H1 (cell line): ENCODE results near the gene DYNLL2. TPM values are rescaled to one million over a fixed set of nuclear protein-coding genes. Genes with fewer than 3 reads are reported as not detected.
"Not testable (repeated sequence)": the region's sequence is repeated elsewhere in the genome, so short reads cannot be mapped to it uniquely, and the experiment has no call there.

Source experiments
- CTCF ChIA-PET: fragments of 300-600 bp; sonication (Branson Sonifier 250); formaldehyde crosslinking; loops from one replicate; lab custom pipeline; 2021; ENCODE audit not compliant: partially characterized antibody; lab: Charles Lee
- POLR2A ChIA-PET: fragments of 300-600 bp; sonication (Branson Sonifier 250); formaldehyde crosslinking; loops from one replicate; lab custom pipeline; 2021; ENCODE audit warnings: inconsistent platforms; ENCODE audit not compliant: partially characterized antibody; lab: Charles Lee
- DNase-seq, 2 experiments: peaks; one replicate each; pipeline versions ENCODE4 v3.0.0 to v3.0.0-alpha.2; 2010 to 2022; ENCODE audit warnings: low spot score in 2 of 2, low read depth in 1 of 2, mixed read lengths in 1 of 2
- FAIRE-seq: peaks from 2 replicates; lab custom pipeline; 2011; peaks lifted over from hg19 to GRCh38; lab: Jason Lieb, UNC
- H2AFZ ChIP-seq: 2 replicates; pipeline ENCODE4 v1.8.1; 2012; ENCODE audit warnings: low read length, inconsistent platforms
- H2AK5ac ChIP-seq: 2 replicates; pipeline ENCODE4 v1.6.1; 2013; ENCODE audit warnings: low read depth, low read length
- H2BK120ac ChIP-seq: replicated peaks from 2 replicates; pipeline ENCODE3; 2013; ENCODE audit warnings: low read depth, low read length, inconsistent platforms
- H2BK12ac ChIP-seq: 2 replicates; pipeline ENCODE4 v1.6.1; 2013; ENCODE audit warnings: low read depth, low read length
- H2BK15ac ChIP-seq: 2 replicates; pipeline ENCODE4 v1.6.1; 2013; ENCODE audit warnings: low read length
- H2BK20ac ChIP-seq: 2 replicates; pipeline ENCODE4 v1.6.1; 2013; ENCODE audit warnings: low read length
- H2BK5ac ChIP-seq: 2 replicates; pipeline ENCODE4 v1.6.1; 2013; ENCODE audit warnings: low read depth, low read length
- H3K14ac ChIP-seq: 2 replicates; pipeline ENCODE4 v1.6.1; 2013; ENCODE audit warnings: inconsistent platforms; ENCODE audit not compliant: insufficient read length
- H3K18ac ChIP-seq: 2 replicates; pipeline ENCODE4 v1.6.1; 2013; ENCODE audit warnings: low read length; ENCODE audit errors: extremely low read depth
- H3K23ac ChIP-seq: 2 replicates; pipeline ENCODE4 v1.6.1; 2013; ENCODE audit warnings: inconsistent platforms; ENCODE audit not compliant: insufficient read length
- H3K23me2 ChIP-seq: 2 replicates; pipeline ENCODE4 v1.6.1; 2013; ENCODE audit warnings: low read depth, low read length
- H3K27ac ChIP-seq: 2 replicates; pipeline ENCODE4 v1.6.1; 2011; ENCODE audit warnings: low read depth, low read length, inconsistent platforms
- H3K27me3 ChIP-seq, 4 experiments: replicated peaks in 1 of 4; 1 replicate in 1 of 4; 2 replicates in 3 of 4; pipeline versions ENCODE4 v1.6.1 to v1.8.1; 2011 to 2013; ENCODE audit warnings: low read length in 3 of 4, mild to moderate bottlenecking in 3 of 4, inconsistent platforms in 2 of 4, mixed read lengths in 2 of 4, moderate library complexity in 1 of 4; ENCODE audit not compliant: control insufficient read depth in 3 of 4, insufficient read depth in 3 of 4; ENCODE audit errors: extremely low read depth in 1 of 4
- H3K36me3 ChIP-seq, 4 experiments: 2 replicates each; pipeline versions ENCODE4 v1.6.1 to v1.8.1; 2011 to 2013; ENCODE audit warnings: mild to moderate bottlenecking in 4 of 4, low read length in 3 of 4, moderate library complexity in 2 of 4, control low read depth in 1 of 4, inconsistent platforms in 1 of 4; ENCODE audit not compliant: insufficient read depth in 4 of 4, control insufficient read depth in 2 of 4
- H3K4ac ChIP-seq: replicated peaks from 2 replicates; pipeline ENCODE3; 2013; ENCODE audit warnings: low read length, low read depth, mixed read lengths, inconsistent platforms; ENCODE audit not compliant: insufficient read length
- H3K4me1 ChIP-seq, 4 experiments: replicated peaks in 1 of 4; 1 replicate in 1 of 4; 2 replicates in 3 of 4; pipeline versions ENCODE4 v1.6.1 to v1.8.1; 2011 to 2013; ENCODE audit warnings: low read length in 3 of 4, inconsistent platforms in 2 of 4, mixed read lengths in 1 of 4; ENCODE audit not compliant: insufficient read depth in 4 of 4, control insufficient read depth in 3 of 4
- H3K4me2 ChIP-seq, 2 experiments: 2 replicates each; pipeline versions ENCODE4 v1.6.1 to v1.8.1; 2011 to 2013; ENCODE audit warnings: low read depth in 2 of 2, low read length in 2 of 2, control low read depth in 1 of 2, inconsistent platforms in 1 of 2, mild to moderate bottlenecking in 1 of 2; ENCODE audit not compliant: insufficient read depth in 1 of 2
- H3K4me3 ChIP-seq, 4 experiments: fragments of 200-600, 300-600 bp in 1 of 4; sonication (generic), shearing (Covaris generic), sonication (Bioruptor Twin) in 1 of 4; 2 replicates each; pipeline versions ENCODE4 v1.5.1 to v1.8.1; 2011 to 2016; ENCODE audit warnings: low read length in 4 of 4, low read depth in 3 of 4, control low read depth in 2 of 4, inconsistent platforms in 2 of 4, mild to moderate bottlenecking in 2 of 4, mixed read lengths in 1 of 4, moderate library complexity in 1 of 4; ENCODE audit not compliant: insufficient read depth in 2 of 4; ENCODE audit errors: extremely low read depth in 1 of 4
- H3K56ac ChIP-seq: replicated peaks from 2 replicates; pipeline ENCODE3; 2013; ENCODE audit warnings: low read depth, mild to moderate bottlenecking, mixed read lengths, low read length, inconsistent platforms; ENCODE audit not compliant: insufficient read length
- H3K79me1 ChIP-seq: 2 replicates; pipeline ENCODE4 v1.6.1; 2013; ENCODE audit warnings: low read depth, low read length, control low read depth
- H3K79me2 ChIP-seq, 2 experiments: 2 replicates each; pipeline versions ENCODE4 v1.6.1 to v1.8.1; 2012 to 2013; ENCODE audit warnings: low read length in 2 of 2, mild to moderate bottlenecking in 2 of 2, inconsistent platforms in 1 of 2; ENCODE audit not compliant: insufficient read depth in 2 of 2, control insufficient read depth in 1 of 2
- H3K9ac ChIP-seq, 4 experiments: replicated peaks in 1 of 4; 1 replicate in 1 of 4; 2 replicates in 3 of 4; pipeline versions ENCODE4 v1.6.1 to v1.8.1; 2011 to 2013; ENCODE audit warnings: low read depth in 3 of 4, low read length in 3 of 4, control low read depth in 2 of 4, mild to moderate bottlenecking in 2 of 4, moderate library complexity in 2 of 4, inconsistent platforms in 1 of 4; ENCODE audit errors: extremely low read depth in 1 of 4
- H3K9me3 ChIP-seq, 2 experiments: 2 replicates each; pipeline versions ENCODE4 v1.6.1 to v1.8.1; 2012 to 2013; ENCODE audit warnings: mild to moderate bottlenecking in 2 of 2, moderate library complexity in 2 of 2, control low read depth in 1 of 2, inconsistent platforms in 1 of 2, low read depth in 1 of 2, low read length in 1 of 2, mixed read lengths in 1 of 2; ENCODE audit not compliant: insufficient read depth in 2 of 2
- H4K20me1 ChIP-seq, 2 experiments: replicated peaks in 1 of 2; 2 replicates each; pipeline versions ENCODE3 to v1.8.1; 2011 to 2013; ENCODE audit warnings: inconsistent platforms in 2 of 2, low read length in 2 of 2, mild to moderate bottlenecking in 1 of 2; ENCODE audit not compliant: insufficient read depth in 2 of 2, control insufficient read depth in 1 of 2
- H4K5ac ChIP-seq: 2 replicates; pipeline ENCODE4 v1.6.1; 2013; ENCODE audit warnings: low read length, low read depth, mixed read lengths, inconsistent platforms; ENCODE audit not compliant: insufficient read length
- H4K8ac ChIP-seq: 2 replicates; pipeline ENCODE4 v1.8.0; 2013; ENCODE audit warnings: mild to moderate bottlenecking, moderate library complexity, low read length, inconsistent platforms; ENCODE audit not compliant: insufficient read depth; ENCODE audit errors: extremely low read depth
- H4K91ac ChIP-seq: replicated peaks from 2 replicates; pipeline ENCODE3; 2013; ENCODE audit warnings: low read length, mixed read lengths, inconsistent platforms; ENCODE audit not compliant: insufficient read length
- polyA plus RNA-seq, 7 experiments: library from polyadenylated mRNA; depleted of rRNA in 3 of 7; stranded (reverse) in 5 of 7; unstranded in 2 of 7; fragments of >200 nt in 5 of 7; fragments of 200-250 nt in 2 of 7; gene quantifications; 1 replicate in 5 of 7; 2 replicates in 1 of 7; 4 replicates in 1 of 7; pipeline versions ENCODE4 v1.2.1 to v1.2.3, GENCODE V29; 2011 to 2013; ENCODE audit warnings: missing spikeins in 2 of 7, mixed read lengths in 2 of 7
- total RNA-seq: library from RNA; stranded (reverse); fragmentation: NEBNext Ultra II Directional; extraction: Animal tissue kit (Norgen Biotek cat#: 25700); gene quantifications from 2 replicates; pipeline ENCODE4 v1.2.1, GENCODE V29; 2021

The DYNLL2 gene
- total and polyA plus RNA-seq, 2 of the 8 experiments (the other 6 are each of a cell fraction or from before 2014, with no cell fraction given): 19.8 to 52.7 TPM

DNA sequence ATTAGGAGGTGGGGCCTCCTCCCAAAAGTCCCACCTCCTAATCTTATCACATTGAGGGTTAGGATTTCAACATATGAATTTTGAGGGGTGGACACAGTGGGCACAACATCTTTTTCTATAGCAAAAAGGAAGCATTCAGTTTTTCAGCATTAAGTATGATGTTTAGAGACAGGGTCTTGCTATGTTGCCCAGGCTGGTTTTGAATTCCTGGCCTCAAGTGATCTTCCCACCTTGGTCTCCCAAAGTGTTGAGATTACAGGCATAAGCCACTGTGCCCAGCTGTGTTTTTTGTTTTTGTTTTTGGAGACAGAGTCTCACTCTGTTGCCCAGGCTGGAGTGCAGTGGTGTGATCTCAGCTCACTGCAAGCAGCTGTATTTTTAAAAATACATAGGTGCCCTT, 18.7 kb downstream of the DYNLL2 start:
- H2BK15ac ChIP-seq: not testable (repeated sequence)
- POLR2A ChIA-PET: interaction anchor here (1.3 to 1.8 kb wide), 3 partner anchors 12 to 109 kb away, joined by 3 to 6 read pairs (median 4); no protein-coding TSS in a partner anchor

More for the DNA sequence above, 18.7 kb downstream of the DYNLL2 start:
- not testable (repeated sequence) for H3K4me3 ChIP-seq, H3K18ac ChIP-seq, H2BK20ac ChIP-seq, H4K8ac ChIP-seq, H3K9ac ChIP-seq, H3K4me2 ChIP-seq, H3K23ac ChIP-seq, H3K4ac ChIP-seq, H3K14ac ChIP-seq, H4K5ac ChIP-seq, H2BK120ac ChIP-seq, H3K79me2 ChIP-seq, DNase-seq, H3K27ac ChIP-seq, H3K36me3 ChIP-seq, H2BK5ac ChIP-seq, H2AK5ac ChIP-seq, H3K4me1 ChIP-seq, H4K20me1 ChIP-seq, H3K23me2 ChIP-seq, H3K56ac ChIP-seq, FAIRE-seq, H2AFZ ChIP-seq, H4K91ac ChIP-seq, H3K79me1 ChIP-seq, H2BK12ac ChIP-seq, H3K27me3 ChIP-seq, H3K9me3 ChIP-seq
- CTCF ChIA-PET: interaction anchor here (0.5 to 1.8 kb wide), 6 partner anchors 8 to 362 kb away, joined by 3 to 5 read pairs (median 4); no protein-coding TSS in a partner anchor
